ENCODE measurements around the gene ADGRG6. TPM values are rescaled to one million over a fixed set of nuclear protein-coding genes. Genes with fewer than 3 reads are reported as not detected.

ADGRG6 gene
- total RNA-seq, 1 donor from 2014 or later: 104 TPM

GRCh38 chr6:142374965-142375733 lies 73.3 kb downstream of the ADGRG6 start:
- peak; percentile 81 for DNase-seq (ENCODE audit: low spot score)

- no peak for DNase-seq (ENCODE audit: low spot score)
Measured at GRCh38 chr6:142376115-142376514, 74.3 kb downstream of the ADGRG6 start.

GRCh38 chr6:142376800-142377496 lies 75.1 kb downstream of the ADGRG6 start:
- DNase-seq (ENCODE audit: low spot score): peak; percentile 47

GRCh38 chr6:142377497-142377848 lies 75.7 kb downstream of the ADGRG6 start:
- no peak for DNase-seq (ENCODE audit: low spot score)

GRCh38 chr6:142378138-142378875 lies 76.5 kb downstream of the ADGRG6 start:
- peak; percentile 91 for DNase-seq (ENCODE audit: low spot score)

- DNase-seq (ENCODE audit: low spot score): no peak
Measured at GRCh38 chr6:142380626-142381025, 78.8 kb downstream of the ADGRG6 start.

- DNase-seq (ENCODE audit: low spot score): no peak
Measured at GRCh38 chr6:142381181-142381580, 79.4 kb downstream of the ADGRG6 start.

- DNase-seq (ENCODE audit: low spot score): no peak
Measured at GRCh38 chr6:142381845-142382378, 80.1 kb downstream of the ADGRG6 start.

- DNase-seq (ENCODE audit: low spot score): no peak
Measured at GRCh38 chr6:142384519-142385254, 82.9 kb downstream of the ADGRG6 start.

GRCh38 chr6:142385352-142385751 lies 83.5 kb downstream of the ADGRG6 start:
- DNase-seq (ENCODE audit: low spot score): no peak

GRCh38 chr6:142386657-142387056 lies 84.8 kb downstream of the ADGRG6 start:
- no peak for DNase-seq (ENCODE audit: low spot score)

GRCh38 chr6:142387997-142388815 lies 86.4 kb downstream of the ADGRG6 start:
- peak; percentile 66 for DNase-seq (ENCODE audit: low spot score)

GRCh38 chr6:142395266-142395665 lies 93.5 kb downstream of the ADGRG6 start:
- no peak for DNase-seq (ENCODE audit: low spot score)

GRCh38 chr6:142395768-142396231 lies 94.0 kb downstream of the ADGRG6 start:
- no peak for DNase-seq (ENCODE audit: low spot score)

GRCh38 chr6:142398353-142398752 lies 96.5 kb downstream of the ADGRG6 start:
- no peak for DNase-seq (ENCODE audit: low spot score)

GRCh38 chr6:142399739-142400138 lies 97.9 kb downstream of the ADGRG6 start:
- DNase-seq (ENCODE audit: low spot score): no peak

GRCh38 chr6:142400495-142400894 lies 98.7 kb downstream of the ADGRG6 start:
- no peak for DNase-seq (ENCODE audit: low spot score)

GRCh38 chr6:142401838-142402237 lies 100.0 kb downstream of the ADGRG6 start:
- DNase-seq (ENCODE audit: low spot score): no peak

GRCh38 chr6:142404751-142405150 lies 102.9 kb downstream of the ADGRG6 start:
- DNase-seq (ENCODE audit: low spot score): no peak

GRCh38 chr6:142406131-142406530 lies 104.3 kb downstream of the ADGRG6 start:
- no peak for DNase-seq (ENCODE audit: low spot score)
